Left lung (tissue), 10 donors: ENCODE measurements around the gene GULP1. TPM values are rescaled to one million over a fixed set of nuclear protein-coding genes. Genes with fewer than 3 reads are reported as not detected.

Experiments
- ATAC-seq: fragments of 200-7000 bp; cut with Tn5 transposase; one replicate; pipeline ENCODE4 v1.9.1; 2020; ENCODE audit warnings: moderate library complexity
- DNase-seq, 4 donors: peaks; one replicate each; pipeline ENCODE4 v3.0.0-alpha.2; 2013 to 2020
- H3K27ac ChIP-seq, 2 donors: fragments of 200-600 bp; sonication (generic) in 1 of 2; one replicate each; pipeline versions ENCODE4 v1.5.0 to v1.8.0; 2020 to 2021
- H3K27me3 ChIP-seq, 2 donors: fragments of 200-600 bp; sonication (generic) in 1 of 2; one replicate each; pipeline versions ENCODE4 v1.5.0 to v1.8.0; 2020 to 2021
- H3K36me3 ChIP-seq, 2 donors: fragments of 200-600 bp; sonication (generic) in 1 of 2; one replicate each; pipeline versions ENCODE4 v1.5.0 to v1.8.0; 2020 to 2021
- H3K4me1 ChIP-seq, 2 donors: fragments of 200-600 bp; one replicate each; pipeline ENCODE4 v1.8.0; 2021
- H3K4me3 ChIP-seq, 2 donors: fragments of 200-600 bp; sonication (generic) in 1 of 2; one replicate each; pipeline versions ENCODE4 v1.5.0 to v1.8.0; 2020 to 2021; ENCODE audit warnings: mild to moderate bottlenecking in 1 of 2
- H3K9me3 ChIP-seq, 2 donors: fragments of 200-600 bp; sonication (generic) in 1 of 2; one replicate each; pipeline versions ENCODE4 v1.5.0 to v1.8.0; 2020 to 2021
- CTCF ChIP-seq, 2 donors: fragments of 200-600 bp; sonication (generic) in 1 of 2; IDR thresholded peaks; one replicate each; pipeline versions ENCODE4 v1.5.0 to v1.8.0; 2021; ENCODE audit warnings: antibody characterized with exemption in 2 of 2
- intact Hi-C, 2 donors: fragments of 100-400 bp; cut with DNase I; formaldehyde crosslinking; loops; one replicate each; pipeline versions ENCODE4 v1.11.2 to v1.14.2; 2022
- polyA plus RNA-seq, 6 donors: library from polyadenylated mRNA; unstranded; fragments of 120-200 nt; gene quantifications; one replicate each; pipeline ENCODE4 v1.2.1, GENCODE V29; 2013; ENCODE audit not compliant: insufficient read length in 6 of 6
- total RNA-seq, 2 donors: library from RNA; stranded (reverse); fragmentation: NEBNext Ultra II Directional; extraction: Animal tissue kit (Norgen Biotek cat#: 25700); gene quantifications; one replicate each; pipeline ENCODE4 v1.2.1, GENCODE V29; 2021
- donor health status: DM: no; HTN: yes; CAD: no.
- donor health status: DM: no; HTN: no; CAD: no.

Gene GULP1
- total and polyA plus RNA-seq, 8 donors: 27.5 to 120 (median 85.4) TPM

DNA sequence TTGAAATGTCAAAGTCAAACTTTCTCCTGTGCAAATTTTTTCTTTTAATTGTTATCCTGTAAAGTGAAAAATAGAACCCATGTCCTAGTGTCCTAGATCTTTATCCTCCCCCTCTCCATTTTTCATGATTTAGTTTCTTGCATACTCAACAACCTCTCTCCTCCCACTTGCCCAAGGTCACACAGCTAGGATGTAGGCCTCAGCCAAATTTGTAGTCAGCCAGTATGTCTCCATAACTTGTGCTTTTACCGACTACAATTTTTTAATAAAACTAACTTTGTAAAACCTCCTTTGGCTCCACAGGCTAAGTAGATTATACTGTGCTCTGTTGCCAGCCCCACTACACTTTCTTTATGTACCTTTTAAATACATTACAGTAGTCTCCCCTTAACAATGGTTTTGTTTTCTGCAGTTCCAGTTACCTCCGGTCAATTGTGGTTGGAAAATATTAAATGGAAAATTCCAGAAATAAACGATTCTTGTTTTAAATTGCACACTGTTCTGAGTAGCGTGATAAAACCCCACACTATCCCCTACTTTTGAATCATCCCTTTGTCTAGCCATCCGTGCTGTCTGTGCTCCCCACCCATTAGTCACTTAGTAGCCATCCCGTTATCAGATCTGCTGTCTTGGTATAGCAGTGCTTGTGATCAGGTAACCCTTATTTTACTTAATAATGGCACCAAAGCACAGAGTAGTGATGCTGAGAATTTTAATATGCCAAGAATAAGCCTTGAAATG is 22.8 kb downstream of the GULP1 start:
- H3K4me3 ChIP-seq: no peak overlapping the region
- peaks cover 0 to 15% of the 10 kb centered on the region in 2 donors for H3K9me3 ChIP-seq
- intact Hi-C loops: no loop called here
- ATAC-seq (no peak), DNase-seq (no peak)
- no peaks in the 10 kb centered on the region for H3K36me3 ChIP-seq
- no peaks in the 10 kb centered on the region for H3K4me1 ChIP-seq
- H3K27ac ChIP-seq: no peak overlapping the region
- H3K27me3 ChIP-seq: no peaks in the 10 kb centered on the region
- no peak for TF ChIP-seq CTCF (IDR thresholded peaks at IDR 0.05)

DNA sequence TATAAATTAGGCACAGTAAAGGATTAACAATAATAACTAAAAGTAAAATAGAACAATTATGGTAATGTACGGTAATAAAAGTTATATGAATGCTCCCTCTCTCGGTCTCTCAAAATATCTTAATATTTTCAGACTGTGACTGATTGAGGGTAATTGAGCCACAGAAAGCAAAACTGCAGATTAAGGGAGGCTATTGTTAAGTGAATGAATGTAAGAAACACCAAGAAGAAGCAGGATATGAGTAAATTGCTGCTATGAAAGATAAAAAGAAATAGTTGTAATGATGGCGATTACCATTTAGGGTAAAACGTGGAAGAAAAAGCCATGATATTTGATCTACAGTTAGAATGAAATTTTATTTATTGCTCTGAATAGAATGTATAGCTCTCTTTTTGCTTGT is 24.1 kb downstream of the GULP1 start:
- no peak for ATAC-seq
- no peaks in the 10 kb centered on the region for H3K4me1 ChIP-seq

GRCh38 chr2:188316342-188316741 is 24.7 kb downstream of the GULP1 start:
- intact Hi-C loops: no loop called here
- no peak for TF ChIP-seq CTCF (IDR thresholded peaks at IDR 0.05)
- peaks cover 0 to 15% of the 10 kb centered on the region in 2 donors for H3K9me3 ChIP-seq
- H3K27ac ChIP-seq: no peak overlapping the region
- H3K36me3 ChIP-seq: no peaks in the 10 kb centered on the region
- DNase-seq (no peak), ATAC-seq (no peak)
- H3K4me1 ChIP-seq: no peaks in the 10 kb centered on the region
- H3K27me3 ChIP-seq: no peaks in the 10 kb centered on the region
- H3K4me3 ChIP-seq: no peak overlapping the region

More for the DNA sequence above, 24.1 kb downstream of the GULP1 start:
- no peak for DNase-seq
- Histone ChIP-seq H3K27me3 (no peaks in the 10 kb centered on the region), H3K9me3 (peaks cover 0 to 15% of the 10 kb centered on the region in 2 donors), H3K27ac (no peak overlapping the region), H3K4me3 (no peak overlapping the region), H3K36me3 (no peaks in the 10 kb centered on the region)
- intact Hi-C loops: no loop called here
- no peak for TF ChIP-seq CTCF (IDR thresholded peaks at IDR 0.05)

- Histone ChIP-seq H3K4me3 (no peak overlapping the region), H3K27me3 (no peaks in the 10 kb centered on the region), H3K36me3 (no peaks in the 10 kb centered on the region), H3K4me1 (no peaks in the 10 kb centered on the region), H3K9me3 (peaks cover 0 to 15% of the 10 kb centered on the region in 2 donors), H3K27ac (no peak overlapping the region)
- TF ChIP-seq CTCF (IDR thresholded peaks at IDR 0.05): no peak
- DNase-seq (no peak), ATAC-seq (no peak)
- intact Hi-C loops: no loop called here
Observed at GRCh38 chr2:188316791-188317423, 25.2 kb downstream of the GULP1 start.

- no peak for ATAC-seq
- Histone ChIP-seq H3K27ac (no peak overlapping the region), H3K4me3 (no peak overlapping the region), H3K27me3 (no peaks in the 10 kb centered on the region), H3K4me1 (no peaks in the 10 kb centered on the region), H3K36me3 (no peaks in the 10 kb centered on the region), H3K9me3 (peaks cover 0 to 12% of the 10 kb centered on the region in 2 donors)
- DNase-seq: no peak
- no peak for TF ChIP-seq CTCF (IDR thresholded peaks at IDR 0.05)
- intact Hi-C loops: no loop called here
Observed at GRCh38 chr2:188318161-188318749, 26.6 kb downstream of the GULP1 start.
